GM23248 (cell line): ENCODE data around the gene BRF1. TPM values are rescaled to one million over a fixed set of nuclear protein-coding genes. Genes with fewer than 3 reads are reported as not detected.
"Not testable (repeated sequence)": the region's sequence is repeated elsewhere in the genome, so short reads cannot be mapped to it uniquely, and the experiment has no call there.

Experiments used
- DNase-seq: peaks from one replicate; pipeline ENCODE4 v3.0.0-alpha.2; 2015
- H2AFZ ChIP-seq: fragments of 200-600 bp; sonication (generic); 2 replicates; pipeline ENCODE4 v1.6.1; 2016; ENCODE audit warnings: antibody characterized with exemption
- H3F3A ChIP-seq: fragments of 200-600 bp; sonication (generic); 2 replicates; pipeline ENCODE4 v1.6.1; 2016; ENCODE audit warnings: mild to moderate bottlenecking, antibody characterized with exemption, mixed run types; ENCODE audit not compliant: insufficient read depth
- H3K27ac ChIP-seq: fragments of 200-600 bp; sonication (generic); 2 replicates; pipeline ENCODE4 v1.5.1; 2016; ENCODE audit warnings: mild to moderate bottlenecking
- H3K27me3 ChIP-seq: fragments of 200-600 bp; sonication (generic); replicated peaks from 2 replicates; pipeline ENCODE4 v1.6.1; 2016; ENCODE audit warnings: mild to moderate bottlenecking; ENCODE audit not compliant: insufficient read depth
- H3K36me3 ChIP-seq: fragments of 200-600 bp; sonication (generic); 2 replicates; pipeline ENCODE4 v1.6.1; 2016; ENCODE audit warnings: low read depth, mild to moderate bottlenecking
- H3K4me1 ChIP-seq: fragments of 200-600 bp; sonication (generic); 2 replicates; pipeline ENCODE4 v1.6.1; 2016; ENCODE audit warnings: mild to moderate bottlenecking; ENCODE audit not compliant: insufficient read depth
- H3K4me2 ChIP-seq: fragments of 200-600 bp; sonication (generic); one replicate; pipeline ENCODE4 v1.6.1; 2016; ENCODE audit warnings: mild to moderate bottlenecking; ENCODE audit not compliant: unreplicated experiment
- H3K4me3 ChIP-seq: fragments of 200-600 bp; sonication (generic); 2 replicates; pipeline ENCODE4 v1.5.1; 2016; ENCODE audit warnings: mild to moderate bottlenecking
- H3K79me2 ChIP-seq: fragments of 200-600 bp; sonication (generic); 2 replicates; pipeline ENCODE4 v1.6.1; 2016; ENCODE audit warnings: mild to moderate bottlenecking; ENCODE audit not compliant: insufficient read depth
- H3K9ac ChIP-seq: fragments of 200-600 bp; sonication (generic); 2 replicates; pipeline ENCODE4 v1.6.1; 2016; ENCODE audit warnings: mild to moderate bottlenecking
- H3K9me2 ChIP-seq: fragments of 200-600 bp; sonication (generic); 2 replicates; pipeline ENCODE4 v1.6.1; 2016; ENCODE audit warnings: mixed run types, mild to moderate bottlenecking, moderate library complexity; ENCODE audit not compliant: insufficient read depth
- H3K9me3 ChIP-seq: fragments of 200-600 bp; sonication (generic); one replicate; pipeline ENCODE4 v1.6.1; 2017; ENCODE audit warnings: low read depth
- H4K20me1 ChIP-seq: fragments of 200-600 bp; sonication (generic); 2 replicates; pipeline ENCODE4 v1.6.0; 2016; ENCODE audit not compliant: insufficient read depth
- EZH2 ChIP-seq: fragments of 200-600 bp; sonication (generic); IDR thresholded peaks from 2 replicates; pipeline ENCODE4 v1.6.1; 2018; ENCODE audit warnings: antibody characterized with exemption, mild to moderate bottlenecking; ENCODE audit not compliant: insufficient read depth, poor library complexity, severe bottlenecking
- EZH2phosphoT487 ChIP-seq: fragments of 200-600 bp; sonication (generic); IDR thresholded peaks from 2 replicates; pipeline ENCODE4 v1.6.1; 2018; ENCODE audit warnings: antibody characterized with exemption, moderate library complexity, mild to moderate bottlenecking, low read depth; ENCODE audit not compliant: insufficient read depth
- WGBS, 2 experiments: methylation state at CpG; one replicate each; pipeline ENCODE4 v1.1.6; 2015 to 2017; ENCODE audit warnings: low lambda C conversion rate in 2 of 2, low coverage in 1 of 2; ENCODE audit errors: missing lambda C conversion rate in 2 of 2; 5-methylcytosine and 5-hydroxymethylcytosine counted together
- in situ Hi-C: fragments of 300-500 bp; cut with MboI; formaldehyde crosslinking; loops from 2 replicates; pipeline ENCODE4 v1.15.0; 2020
- polyA plus RNA-seq: library from polyadenylated mRNA; unstranded; fragments of >200 nt; fragmentation: Nextera tagmentation; extraction: Ambion mirVana; gene quantifications from 2 replicates; pipeline ENCODE4 v1.2.1, GENCODE V29; 2016
- total RNA-seq: library from RNA; depleted of rRNA; stranded (reverse); fragments of >200 nt; shearing (Covaris generic); gene quantifications from 2 replicates; pipeline ENCODE4 v1.2.3, GENCODE V29; 2014

Gene BRF1
- total and polyA plus RNA-seq, 2 experiments from 2014 or later: 10.5 to 27.0 TPM

GRCh38 chr14:105335735-105336476, 35.1 kb upstream of the BRF1 start:
- Histone ChIP-seq H4K20me1 (no peaks in the 10 kb centered on the region), H2AFZ (no peak overlapping the region), H3K27ac (no peak overlapping the region), H3K4me1 (peaks cover 5% of the 10 kb centered on the region), H3K9me2 (no peaks in the 10 kb centered on the region), H3K4me2 (no peak overlapping the region), H3K79me2 (peaks cover 64% of the 10 kb centered on the region), H3K9ac (no peak overlapping the region), H3K27me3 (no peaks in the 10 kb centered on the region), H3K36me3 (no peaks in the 10 kb centered on the region), H3K4me3 (no peak overlapping the region), H3F3A (0 out of 2 replicates have a peak, but pooled peaks cover under 1% of the 10 kb centered on the region), H3K9me3 (no peaks in the 10 kb centered on the region)
- in situ Hi-C loops: no loop called here
- WGBS, 2 experiments: 79% methylated on average over 31 of the region's 33 CpGs
- DNase-seq: no peak
- TF ChIP-seq EZH2 (no peak), EZH2phosphoT487 (no peak)

GRCh38 chr14:105335231-105335542, 34.4 kb upstream of the BRF1 start:
- H3K9ac ChIP-seq, H3K9me3 ChIP-seq, in situ Hi-C loops, H3F3A ChIP-seq, H3K27ac ChIP-seq, H2AFZ ChIP-seq, H3K36me3 ChIP-seq, DNase-seq, H3K9me2 ChIP-seq, H3K4me3 ChIP-seq, H3K27me3 ChIP-seq, H4K20me1 ChIP-seq, H3K4me2 ChIP-seq: not testable (repeated sequence)
- WGBS, 2 experiments: 83 to 95% methylated on average over 5 to 21 of the region's 22 CpGs
- Histone ChIP-seq H3K79me2 (peaks cover 72% of the 10 kb centered on the region), H3K4me1 (peaks cover 12% of the 10 kb centered on the region)

GRCh38 chr14:105334383-105335230, 33.8 kb upstream of the BRF1 start:
- Histone ChIP-seq H3K4me2 (no peak overlapping the region), H3K36me3 (no peaks in the 10 kb centered on the region), H3K4me1 (peaks cover 13% of the 10 kb centered on the region), H2AFZ (no peak overlapping the region), H3K9me3 (no peaks in the 10 kb centered on the region), H3K27me3 (no peaks in the 10 kb centered on the region), H4K20me1 (no peaks in the 10 kb centered on the region), H3K27ac (no peak overlapping the region), H3K9ac (no peak overlapping the region), H3F3A (no peaks in the 10 kb centered on the region), H3K4me3 (no peak overlapping the region), H3K9me2 (no peaks in the 10 kb centered on the region), H3K79me2 (peaks cover 71% of the 10 kb centered on the region)
- 94 to 95% methylated on average over 17 of the region's 17 CpGs for WGBS, 2 experiments
- TF ChIP-seq EZH2: no peak
- TF ChIP-seq EZH2phosphoT487: no peak
- DNase-seq: no peak
- in situ Hi-C loops: no loop called here

- H3K27ac ChIP-seq: no peak overlapping the region
These were observed 33.0 kb upstream of the BRF1 start for GRCh38 chr14:105333613-105334364.

More at GRCh38 chr14:105333613-105334364, 33.0 kb upstream of the BRF1 start:
- Histone ChIP-seq H2AFZ (no peak overlapping the region), H3F3A (no peaks in the 10 kb centered on the region), H3K9me3 (no peaks in the 10 kb centered on the region), H3K4me2 (no peak overlapping the region), H3K9me2 (no peaks in the 10 kb centered on the region), H3K36me3 (no peaks in the 10 kb centered on the region), H3K4me1 (peaks cover 13% of the 10 kb centered on the region), H3K79me2 (peaks cover 70% of the 10 kb centered on the region), H3K27me3 (no peaks in the 10 kb centered on the region), H3K4me3 (no peak overlapping the region), H3K9ac (no peak overlapping the region), H4K20me1 (no peaks in the 10 kb centered on the region)
- DNase-seq: no peak
- no peak for TF ChIP-seq EZH2
- no peak for TF ChIP-seq EZH2phosphoT487
- in situ Hi-C loops: no loop called here
- WGBS, 2 experiments: 84 to 87% methylated on average over 14 to 17 of the region's 18 CpGs
